HG03135 (cell line): ENCODE measurements around the gene CCL5.

Experiments used
- ATAC-seq: cut with Tn5 transposase; IDR thresholded peaks from one replicate; pipeline ENCODE4 v1.9.1; 2021; ENCODE audit warnings: mild to moderate bottlenecking, moderate library complexity; ENCODE audit not compliant: unreplicated experiment

The CCL5 gene

GRCh38 chr17:35879773-35880654 lies at the start of gene CCL5:
CCL5 (minus strand) TSS chr17:35880360.
- peak; percentile 88 for ATAC-seq

DNA sequence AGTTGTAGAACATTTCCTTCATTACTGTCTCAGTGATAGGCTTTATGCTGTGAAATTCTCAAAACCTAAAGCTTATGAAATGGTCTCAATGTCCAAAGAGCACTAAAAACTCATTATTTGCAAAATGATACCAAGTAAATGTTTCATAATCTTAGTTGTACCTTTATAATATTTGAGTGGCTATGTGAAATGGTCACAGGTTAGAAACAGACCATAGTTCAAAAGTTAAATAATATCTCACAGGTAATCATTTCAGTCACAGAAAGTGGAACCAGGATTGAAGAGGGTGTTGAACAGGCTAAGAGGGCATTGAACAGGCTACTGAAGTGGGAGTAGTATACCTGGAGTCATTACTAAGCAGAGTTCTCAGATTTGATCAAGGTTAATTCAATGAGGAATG lies 47.6 kb upstream of the CCL5 start:
- ATAC-seq, result no peak

- no peak for ATAC-seq
These were observed 43.5 kb upstream of the CCL5 start for GRCh38 chr17:35923609-35924114.

- ATAC-seq, result no peak
These were observed 40.1 kb upstream of the CCL5 start for GRCh38 chr17:35920229-35920628.

DNA sequence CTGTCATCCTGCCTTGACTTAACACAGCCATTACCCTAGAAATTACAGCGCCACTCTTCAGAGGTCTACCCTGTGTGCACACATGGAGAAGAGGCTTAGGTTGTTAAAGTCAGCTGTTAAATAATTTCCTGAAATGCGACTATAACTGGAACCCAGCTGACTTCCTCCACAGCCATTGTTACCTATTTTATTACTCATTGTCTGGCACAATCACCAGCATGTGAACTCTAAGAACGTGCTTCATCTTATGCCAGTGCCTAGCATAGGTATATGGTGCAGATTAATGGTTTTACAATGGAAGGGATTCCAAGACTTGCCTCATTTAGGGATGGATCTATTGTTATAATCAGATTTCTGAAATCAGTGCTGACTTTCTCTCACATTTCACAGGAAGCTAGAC lies 38.5 kb upstream of the CCL5 start:
- ATAC-seq, result no peak

GRCh38 chr17:35917519-35918213 lies 37.5 kb upstream of the CCL5 start:
- no peak for ATAC-seq

DNA sequence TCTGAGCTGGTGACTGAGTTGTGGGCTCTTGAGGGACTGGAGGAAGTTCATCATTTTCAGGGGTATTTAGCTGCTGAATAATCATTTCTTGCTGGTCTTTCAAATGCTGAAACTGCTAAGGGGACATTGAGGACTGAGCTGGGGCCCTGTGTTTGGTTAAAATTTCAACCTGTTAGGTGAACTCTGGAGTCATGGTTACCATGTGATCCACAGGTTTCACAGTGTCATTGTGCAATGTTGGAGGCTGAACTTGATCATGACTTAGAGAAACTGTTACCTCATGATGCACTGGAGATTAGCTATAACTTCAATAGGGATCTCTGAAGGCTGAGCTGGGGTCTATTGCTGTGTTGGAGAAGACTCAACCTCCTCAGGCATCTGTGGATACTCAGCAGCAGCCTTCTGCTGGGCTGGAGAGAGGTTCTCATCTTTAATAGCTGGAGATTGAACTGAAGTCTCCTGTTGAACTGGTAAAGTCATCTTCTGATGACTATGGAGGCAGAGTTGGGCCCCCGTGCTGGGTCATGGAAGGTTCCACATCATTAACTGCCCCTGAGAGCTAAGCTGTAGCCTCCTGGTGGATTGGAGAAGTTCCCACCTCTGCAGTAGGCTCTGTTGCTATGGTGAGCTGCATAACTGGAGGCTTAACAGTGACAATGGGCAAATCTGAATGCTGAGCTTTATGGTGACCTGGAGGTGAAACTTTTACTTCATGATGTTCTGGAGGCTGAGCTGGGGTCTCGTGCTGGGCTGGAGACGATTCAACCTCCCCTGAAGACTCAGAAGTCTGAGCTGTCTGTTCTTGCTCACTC lies 35.2 kb upstream of the CCL5 start:
- no peak for ATAC-seq

DNA sequence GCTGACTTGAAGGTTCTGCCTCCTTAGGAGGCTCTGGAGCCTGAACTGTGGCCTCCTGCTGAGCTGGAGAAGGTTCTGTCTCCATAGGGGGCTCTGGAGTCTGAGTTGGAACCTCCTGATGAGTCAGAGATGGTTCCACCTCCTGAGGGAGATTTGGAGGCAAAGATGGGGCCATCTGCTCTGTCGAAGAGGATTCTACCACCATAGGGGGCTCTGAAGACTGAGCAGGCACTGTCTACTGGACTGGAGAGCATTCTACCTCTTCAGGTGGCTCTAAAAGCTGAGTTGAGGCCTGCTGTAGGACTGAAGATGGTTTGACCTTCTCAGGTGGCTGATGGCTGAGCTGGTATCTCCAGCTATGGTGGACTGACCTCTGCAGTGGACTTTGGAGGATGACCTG lies 34.2 kb upstream of the CCL5 start:
- ATAC-seq, result no peak

DNA sequence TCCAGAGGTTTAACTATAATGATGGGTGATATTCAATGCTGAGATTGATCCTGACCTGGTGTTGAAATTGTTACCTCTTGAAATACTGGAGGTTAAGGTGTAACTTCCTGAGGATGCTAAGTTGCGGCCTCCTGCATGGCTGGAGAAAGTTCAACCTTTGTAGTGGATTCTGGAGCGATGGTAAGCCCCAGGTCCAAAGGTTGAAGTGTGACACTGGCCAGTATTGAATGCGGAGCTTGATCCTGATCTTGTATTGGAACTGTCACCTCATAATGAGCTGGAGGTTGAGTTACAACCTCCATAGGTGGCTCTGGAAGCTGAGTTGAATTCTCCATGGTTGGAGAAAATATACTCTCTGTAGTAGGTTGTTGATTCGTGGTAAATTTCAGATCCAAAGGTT lies 33.4 kb upstream of the CCL5 start:
- ATAC-seq, result no peak

- ATAC-seq, result no peak
These were observed 32.8 kb upstream of the CCL5 start for GRCh38 chr17:35912942-35913341.

DNA sequence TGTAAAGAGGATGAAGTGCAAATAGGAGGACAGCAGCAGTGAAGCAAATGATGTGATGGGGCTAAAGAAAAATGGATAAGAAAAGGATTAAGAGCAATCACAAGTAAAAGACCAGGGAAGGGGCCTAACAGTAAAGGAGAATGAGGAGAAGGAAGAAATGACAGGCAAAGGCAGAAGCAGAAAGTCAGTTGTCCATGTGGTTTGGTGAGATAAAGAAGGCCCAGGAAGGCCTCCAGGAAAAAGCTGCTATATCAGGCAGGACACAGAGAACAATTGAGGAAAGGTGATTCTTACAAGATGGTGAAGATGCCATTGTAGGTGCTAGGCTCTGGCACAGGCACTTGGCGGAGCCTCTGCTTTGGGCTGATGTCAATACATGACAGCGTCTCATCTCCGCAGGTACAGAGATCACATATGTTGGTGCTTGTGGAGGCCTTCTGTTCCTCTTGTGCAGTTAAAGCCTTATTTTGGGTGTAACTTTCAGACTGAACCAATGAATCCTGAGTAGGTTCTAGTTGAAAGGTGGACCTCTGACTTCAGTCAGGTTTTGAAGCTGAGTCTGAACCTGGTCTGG lies 32.3 kb upstream of the CCL5 start:
- no peak for ATAC-seq

DNA sequence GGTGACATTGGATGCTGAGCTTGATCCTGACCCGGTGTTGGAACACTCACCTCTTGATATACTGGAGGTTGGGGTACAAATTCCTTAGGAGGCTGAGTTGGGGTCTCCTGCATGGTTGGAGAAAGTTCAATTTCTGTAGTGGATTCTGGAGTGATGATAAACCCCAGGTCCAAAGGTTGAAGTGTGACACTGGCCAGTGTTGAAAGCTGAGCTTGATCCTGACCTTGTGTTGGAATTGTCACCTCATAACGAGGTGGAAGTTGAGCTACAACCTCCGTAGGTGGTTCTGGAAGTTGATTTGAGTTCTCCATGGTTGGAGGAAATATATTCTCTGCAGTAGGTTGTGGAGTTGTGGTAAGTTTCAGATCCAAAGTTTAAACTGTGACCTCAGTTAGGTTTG lies 29.2 kb upstream of the CCL5 start:
- no peak for ATAC-seq

GRCh38 chr17:35907691-35908090 lies 27.5 kb upstream of the CCL5 start:
- ATAC-seq, result no peak

DNA sequence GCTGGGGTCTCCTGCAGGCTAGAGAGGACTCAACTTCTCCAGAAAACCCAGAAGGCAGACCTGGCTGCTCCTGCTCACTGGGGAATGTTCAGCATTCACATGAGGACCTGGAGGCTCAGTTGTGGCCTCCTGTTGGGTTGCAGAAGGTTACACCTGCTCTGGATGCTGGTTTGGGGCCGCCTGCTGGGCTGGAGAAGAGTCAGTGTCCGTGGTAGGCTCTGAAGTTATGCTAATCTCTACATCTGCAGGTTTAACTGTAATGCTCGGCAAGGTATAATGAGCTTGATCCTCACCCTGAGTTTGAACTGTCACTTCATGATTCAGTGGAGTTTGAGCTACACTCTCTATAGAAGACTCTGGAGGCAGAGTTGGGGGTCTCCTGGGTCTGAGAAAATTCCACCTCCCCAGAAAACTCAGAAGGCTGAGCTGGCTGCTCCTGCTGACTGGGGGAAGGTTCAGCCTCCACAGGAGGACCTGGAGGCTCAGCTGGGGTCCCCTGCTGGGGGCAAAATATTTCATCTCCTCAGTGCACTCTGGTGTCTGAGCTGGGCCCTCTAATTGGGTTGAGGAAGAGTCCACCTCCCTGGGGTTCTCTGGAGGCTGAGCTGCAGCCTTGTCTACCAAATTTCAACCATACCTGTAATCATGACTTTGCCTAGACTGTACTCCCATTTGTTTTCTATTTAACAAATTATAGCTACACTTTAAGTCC lies 26.9 kb upstream of the CCL5 start:
- no peak for ATAC-seq

DNA sequence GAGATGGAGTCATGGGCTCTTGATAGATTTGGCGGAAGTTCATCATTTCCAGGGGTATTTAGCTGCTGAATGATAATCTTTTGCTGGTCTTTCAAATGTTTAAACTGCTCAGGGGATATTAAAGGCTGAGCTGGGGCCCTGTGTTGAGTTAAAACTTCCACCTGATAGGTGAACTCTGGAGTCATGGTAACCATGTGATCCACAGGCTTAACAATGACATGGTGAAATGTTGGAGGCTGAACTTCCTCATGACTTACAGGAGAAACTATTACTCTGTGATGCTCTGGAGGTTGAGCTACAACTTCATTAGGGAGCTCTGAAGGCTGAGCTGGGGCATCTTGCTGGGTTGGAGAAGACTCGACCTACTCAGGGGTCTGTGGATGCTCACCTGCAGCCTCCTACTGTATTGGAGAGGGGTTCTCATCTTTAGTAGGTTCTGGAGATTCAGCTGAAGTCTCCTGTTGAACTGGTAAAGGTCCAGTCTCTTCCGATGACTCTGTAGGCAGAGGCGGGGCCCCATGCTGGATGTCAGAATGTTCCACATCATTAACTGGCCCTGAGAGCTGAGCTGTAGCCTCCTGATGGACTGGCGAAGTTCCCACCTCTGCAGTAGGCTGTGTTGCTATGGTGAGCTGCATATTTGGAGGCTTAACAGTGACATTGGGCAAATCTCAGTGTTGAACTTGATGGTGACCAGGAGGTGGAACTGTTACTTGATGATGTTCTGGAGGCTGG lies 26.2 kb upstream of the CCL5 start:
- ATAC-seq, result no peak

DNA sequence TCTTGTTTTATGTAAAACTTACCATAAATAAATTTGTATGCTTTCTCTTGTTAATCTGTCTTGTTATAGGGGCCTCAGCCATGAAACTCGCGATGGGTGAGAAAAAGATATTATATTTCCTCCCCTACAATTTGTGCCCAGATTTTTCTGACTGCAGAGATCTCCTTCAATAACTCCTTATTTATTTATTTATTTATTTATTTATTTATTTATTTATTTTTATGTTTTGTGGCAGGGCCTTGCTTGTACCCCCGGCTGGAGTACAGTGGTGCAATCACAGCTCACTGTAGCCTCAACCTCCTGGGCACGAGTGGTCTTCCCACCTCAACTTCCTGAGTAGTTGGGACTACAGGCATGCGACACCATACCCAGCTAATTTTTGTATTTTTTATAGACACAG lies 23.3 kb upstream of the CCL5 start:
- ATAC-seq, result no peak

DNA sequence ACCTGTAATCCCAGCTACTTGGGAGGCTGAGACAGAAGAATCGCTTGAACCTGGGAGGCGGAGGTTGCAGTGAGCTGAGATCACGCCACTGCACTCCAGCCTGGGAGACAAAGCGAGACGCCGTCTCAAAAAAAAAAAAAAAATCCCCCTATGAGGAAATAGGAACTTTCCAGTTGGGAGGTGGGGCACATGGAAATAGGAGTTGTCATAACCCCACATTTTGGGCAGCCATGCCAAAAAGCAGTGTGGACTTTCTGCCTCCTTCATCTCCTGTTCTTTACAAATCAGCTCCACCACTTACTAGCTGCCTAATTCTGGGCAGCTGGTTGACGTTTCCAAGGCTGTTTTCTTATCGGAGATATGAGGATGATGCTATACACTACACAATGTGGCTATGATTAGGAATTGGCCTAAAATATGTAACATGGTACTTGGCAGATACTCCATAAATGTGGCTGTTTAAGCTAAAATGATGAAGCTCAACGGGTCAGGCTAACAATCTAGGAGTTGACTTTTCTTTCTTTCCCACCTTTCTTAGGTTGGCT lies 21.5 kb upstream of the CCL5 start:
- ATAC-seq, result no peak

DNA sequence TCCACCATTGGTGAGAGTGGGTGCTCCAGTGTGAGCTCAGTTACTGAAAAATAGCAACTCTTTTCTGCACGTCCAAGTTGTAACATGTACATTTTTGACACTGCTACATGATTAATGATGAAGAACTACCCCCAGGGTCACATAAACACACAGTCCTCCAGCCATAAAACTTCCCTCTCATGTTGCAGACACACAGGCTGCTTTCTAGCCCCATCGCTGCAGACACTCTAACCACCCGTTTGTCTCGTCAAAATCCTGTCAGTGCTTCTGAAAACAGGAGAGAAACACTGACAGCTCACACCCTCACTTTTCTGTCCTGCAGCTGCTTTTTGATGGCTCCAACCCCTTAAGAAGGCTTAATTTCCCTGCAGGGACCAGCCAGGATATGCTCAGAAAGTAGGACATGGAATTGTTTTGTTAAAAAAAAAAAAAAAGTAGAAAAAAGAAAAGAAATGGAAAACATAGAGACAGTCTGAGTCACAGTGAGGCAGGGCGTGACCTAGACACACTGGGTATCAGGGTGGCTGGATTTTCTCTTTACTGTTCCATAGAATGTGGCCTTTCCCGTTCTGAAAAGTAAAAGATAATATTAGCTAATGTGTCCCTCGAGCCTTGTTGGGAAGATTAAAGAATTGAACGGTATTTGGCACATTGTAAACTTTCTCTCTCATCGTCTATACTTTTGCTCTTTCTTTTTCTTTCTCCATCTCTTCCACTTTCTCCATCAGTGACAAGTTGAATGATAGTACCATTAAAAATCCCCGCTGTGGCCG lies 20.7 kb upstream of the CCL5 start:
- ATAC-seq, result no peak

DNA sequence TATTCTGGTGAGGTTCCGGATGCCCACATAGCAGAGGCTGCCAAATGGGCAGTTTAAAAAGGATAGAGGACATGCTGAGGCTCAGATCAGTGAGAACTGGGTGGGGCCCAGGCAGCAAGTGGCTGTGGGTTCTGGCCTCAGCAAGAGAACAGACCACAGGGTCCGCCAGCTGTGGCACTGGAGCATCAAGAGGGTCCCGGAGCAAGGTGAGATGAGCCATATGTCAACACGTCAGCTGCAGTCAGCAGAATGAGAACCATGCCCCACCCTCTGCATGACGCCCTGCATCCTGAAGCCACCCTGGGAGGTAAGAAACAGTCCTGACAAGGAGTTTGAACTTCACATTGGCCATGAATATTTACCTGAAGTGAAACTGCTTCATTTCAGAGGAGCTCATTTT lies 20.1 kb upstream of the CCL5 start:
- ATAC-seq, result no peak
